Common myeloid progenitor, CD34-positive (primary cell): ENCODE measurements around the gene KIF1A.
"Not testable (repeated sequence)": the region's sequence is repeated elsewhere in the genome, so short reads cannot be mapped to it uniquely, and the experiment has no call there.

Source experiments
- CTCF ChIA-PET: fragments of 350-600 bp; sonication (Branson Sonifier 250); formaldehyde crosslinking; loops from one replicate; lab custom pipeline; 2021; ENCODE audit warnings: antibody characterized with exemption; lab: Charles Lee
- POLR2A ChIA-PET: fragments of 350-600 bp; sonication (Branson Sonifier 250); formaldehyde crosslinking; loops from one replicate; lab custom pipeline; 2021; ENCODE audit warnings: antibody characterized with exemption; lab: Charles Lee
- DNase-seq, 3 donors: peaks; one replicate each; pipeline versions ENCODE4 v3.0.0 to v3.0.0-alpha.2; 2013
- H3K27ac ChIP-seq, 2 experiments: 1 replicate in 1 of 2; 2 replicates in 1 of 2; pipeline ENCODE4 v1.7.0; 2013; ENCODE audit warnings: inconsistent platforms in 2 of 2, low read length in 2 of 2, mild to moderate bottlenecking in 2 of 2, low read depth in 1 of 2, moderate library complexity in 1 of 2; ENCODE audit not compliant: severe bottlenecking in 2 of 2, insufficient read depth in 1 of 2, poor library complexity in 1 of 2
- H3K27me3 ChIP-seq, 5 experiments: replicated peaks in 2 of 5; 1 replicate in 3 of 5; 2 replicates in 2 of 5; pipeline versions ENCODE4 v1.6.1 to v1.7.0; 2013; ENCODE audit warnings: low read length in 4 of 5, mild to moderate bottlenecking in 2 of 5, moderate library complexity in 2 of 5, inconsistent platforms in 1 of 5; ENCODE audit not compliant: insufficient read depth in 5 of 5, control insufficient read depth in 4 of 5
- H3K36me3 ChIP-seq, 4 experiments: 1 replicate in 2 of 4; 2 replicates in 2 of 4; pipeline versions ENCODE4 v1.6.1 to v1.7.0; 2013; ENCODE audit warnings: low read length in 3 of 4, control low read depth in 1 of 4, mild to moderate bottlenecking in 1 of 4; ENCODE audit not compliant: control insufficient read depth in 4 of 4, insufficient read depth in 4 of 4
- H3K4me1 ChIP-seq, 4 experiments: 1 replicate in 3 of 4; 2 replicates in 1 of 4; pipeline versions ENCODE4 v1.6.1 to v1.7.1; 2013; ENCODE audit warnings: low read length in 3 of 4, mild to moderate bottlenecking in 3 of 4, control low read depth in 1 of 4, inconsistent platforms in 1 of 4, moderate library complexity in 1 of 4; ENCODE audit not compliant: control insufficient read depth in 4 of 4, insufficient read depth in 4 of 4; ENCODE audit errors: control extremely low read depth in 1 of 4
- H3K4me3 ChIP-seq, 7 experiments: 1 replicate in 4 of 7; 2 replicates in 3 of 7; pipeline versions ENCODE4 v1.5.1 to v1.7.0; 2013; ENCODE audit warnings: mild to moderate bottlenecking in 7 of 7, low read length in 6 of 7, moderate library complexity in 6 of 7, inconsistent platforms in 2 of 7, low read depth in 2 of 7, control low read depth in 1 of 7; ENCODE audit not compliant: insufficient read depth in 4 of 7, control insufficient read depth in 1 of 7; ENCODE audit errors: extremely low read depth in 1 of 7
- H3K9me3 ChIP-seq, 5 experiments: 1 replicate in 4 of 5; 2 replicates in 1 of 5; pipeline versions ENCODE4 v1.6.1 to v1.7.1; 2013; ENCODE audit warnings: low read length in 4 of 5, mild to moderate bottlenecking in 2 of 5, inconsistent platforms in 1 of 5, low read depth in 1 of 5, moderate library complexity in 1 of 5; ENCODE audit not compliant: control insufficient read depth in 4 of 5, insufficient read depth in 2 of 5; ENCODE audit errors: control extremely low read depth in 1 of 5
- WGBS: methylation state at CpG from one replicate; pipeline ENCODE4 v1.1.5; 2013; ENCODE audit not compliant: insufficient coverage; 5-methylcytosine and 5-hydroxymethylcytosine counted together

The KIF1A gene

GRCh38 chr2:240691631-240692420 is 128.2 kb downstream of the KIF1A start, which contains the start of gene AQP12A:
TSS of gene AQP12A (plus strand) at chr2:240691866. CDS start at chr2:240691914, 48 bp downstream.
- H3K4me1 ChIP-seq, H3K9me3 ChIP-seq, H3K36me3 ChIP-seq, CTCF ChIA-PET, DNase-seq, H3K27ac ChIP-seq, H3K27me3 ChIP-seq, H3K4me3 ChIP-seq, POLR2A ChIA-PET: not testable (repeated sequence)
- 94% methylated on average over 14 of the region's 37 CpGs for WGBS

GRCh38 chr2:240691075-240691427 is 129.0 kb downstream of the KIF1A start:
- H3K9me3 ChIP-seq, H3K4me1 ChIP-seq, H3K36me3 ChIP-seq, POLR2A ChIA-PET, H3K4me3 ChIP-seq, H3K27ac ChIP-seq, DNase-seq, CTCF ChIA-PET, H3K27me3 ChIP-seq: not testable (repeated sequence)
- no CpG with 5 or more reads among the region's 2 CpGs for WGBS

- H3K4me1 ChIP-seq, H3K27ac ChIP-seq, H3K36me3 ChIP-seq, DNase-seq, H3K9me3 ChIP-seq, POLR2A ChIA-PET, CTCF ChIA-PET, H3K27me3 ChIP-seq: not testable (repeated sequence)
- 86% methylated on average over 3 of the region's 18 CpGs for WGBS
- peak overlapping the region in 1 of 7 experiments; percentile 65 for H3K4me3 ChIP-seq
Observed at GRCh38 chr2:240690421-240691074, 129.5 kb downstream of the KIF1A start.

- Histone ChIP-seq H3K27me3 (no peaks in the 10 kb centered on the region), H3K9me3 (no peaks in the 10 kb centered on the region), H3K4me1 (peaks cover 0 to 4% (median 0%) of the 10 kb centered on the region in 4 experiments), H3K27ac (no peak overlapping the region), H3K4me3 (no peak overlapping the region), H3K36me3 (no peaks in the 10 kb centered on the region)
- WGBS: 92% methylated on average over 3 of the region's 11 CpGs
- DNase-seq: no peak
- ChIA-PET CTCF (no interaction called here), POLR2A (no interaction called here)
Observed at GRCh38 chr2:240689975-240690374, 130.0 kb downstream of the KIF1A start.

GRCh38 chr2:240688553-240688919 is 131.5 kb downstream of the KIF1A start:
- 86% methylated on average over 5 of the region's 9 CpGs for whole genome bisulfite sequencing
- DNase-seq: no peak
- Histone ChIP-seq H3K36me3 (no peaks in the 10 kb centered on the region), H3K27ac (no peak overlapping the region), H3K9me3 (no peaks in the 10 kb centered on the region), H3K4me1 (peaks cover 0 to 9% (median 1%) of the 10 kb centered on the region in 4 experiments), H3K27me3 (no peaks in the 10 kb centered on the region), H3K4me3 (no peak overlapping the region)
- CTCF ChIA-PET: no interaction called here
- POLR2A ChIA-PET: no interaction called here

GRCh38 chr2:240687741-240688552 is 132.1 kb downstream of the KIF1A start:
- WGBS: 86% methylated on average over 9 of the region's 14 CpGs
- CTCF ChIA-PET: no interaction called here

More at GRCh38 chr2:240687741-240688552, 132.1 kb downstream of the KIF1A start:
- DNase-seq: no peak
- Histone ChIP-seq H3K4me3 (no peak overlapping the region), H3K27me3 (no peaks in the 10 kb centered on the region), H3K36me3 (no peaks in the 10 kb centered on the region), H3K9me3 (no peaks in the 10 kb centered on the region), H3K4me1 (peaks cover 0 to 9% (median 1%) of the 10 kb centered on the region in 4 experiments), H3K27ac (no peak overlapping the region)
- POLR2A ChIA-PET: no interaction called here
